K562 (cell line): ENCODE data around the gene INPP5D. TPM values are rescaled to one million over a fixed set of nuclear protein-coding genes. Genes with fewer than 3 reads are reported as not detected.

ENCODE experiments used
- CREB1 ChIP-seq, 2 experiments: sonication (generic) in 1 of 2; formaldehyde crosslinking in 1 of 2; IDR thresholded peaks; 2 replicates each; pipeline versions ENCODE4 v1.6.1 to v1.8.0; 2012 to 2022; ENCODE audit warnings: inconsistent platforms in 1 of 2, mild to moderate bottlenecking in 1 of 2, missing genetic modification reagents in 1 of 2, moderate library complexity in 1 of 2
- ELF1 ChIP-seq: fragments of 200-800 bp; sonication (Bioruptor generic); IDR thresholded peaks from 2 replicates; pipeline ENCODE4 v1.6.1; 2016; ENCODE audit warnings: missing genetic modification characterization, missing compliant biosample characterization
- FOXK1 ChIP-seq: sonication (generic); formaldehyde crosslinking; IDR thresholded peaks from 2 replicates; pipeline ENCODE4 v1.8.0; 2022; ENCODE audit warnings: missing genetic modification reagents, mild to moderate bottlenecking, borderline replicate concordance
- MTA1 ChIP-seq: fragments of 450-650 bp; IDR thresholded peaks from 2 replicates; pipeline ENCODE4 v1.6.1; 2017; ENCODE audit warnings: borderline replicate concordance
- PCBP1 ChIP-seq: fragments of 200-400 bp; formaldehyde crosslinking; IDR thresholded peaks from 2 replicates; pipeline ENCODE4 v1.6.1; 2018; ENCODE audit warnings: mild to moderate bottlenecking, low read depth, low read length; ENCODE audit not compliant: poor library complexity, severe bottlenecking
- PML ChIP-seq: IDR thresholded peaks from 2 replicates; pipeline ENCODE4 v1.6.1; 2012; ENCODE audit warnings: low read length, inconsistent platforms
- POLR2AphosphoS2 ChIP-seq: IDR thresholded peaks from 2 replicates; pipeline ENCODE4 v1.6.1; 2012; ENCODE audit warnings: low read length, improper control_type of control experiment
- YBX1 ChIP-seq: fragments of 450-650 bp; IDR thresholded peaks from 2 replicates; pipeline ENCODE4 v1.7.1; 2016; ENCODE audit warnings: mild to moderate bottlenecking
- ZC3H4 ChIP-seq: sonication (generic); formaldehyde crosslinking; IDR thresholded peaks from 2 replicates; pipeline ENCODE4 v1.9.0; 2021; ENCODE audit warnings: missing genetic modification reagents, borderline replicate concordance
- ZNF197 ChIP-seq: fragments of 200-800 bp; sonication (Bioruptor generic); IDR thresholded peaks from 2 replicates; pipeline ENCODE4 v1.6.1; 2016; ENCODE audit warnings: low read depth, missing genetic modification characterization, missing compliant biosample characterization
- ZNF57 ChIP-seq: fragments of 450-650 bp; formaldehyde crosslinking; IDR thresholded peaks from 2 replicates; pipeline ENCODE4 v1.4.0; 2020; ENCODE audit warnings: mild to moderate bottlenecking, moderate library complexity
- ZNF668 ChIP-seq: fragments of 250-450 bp; sonication (Bioruptor Pico); IDR thresholded peaks from 2 replicates; pipeline ENCODE4 v1.8.0; 2022; ENCODE audit warnings: mild to moderate bottlenecking, inconsistent platforms
- polyA plus RNA-seq, 8 experiments: library from polyadenylated mRNA; depleted of rRNA in 4 of 8; stranded (reverse) in 5 of 8; unstranded in 3 of 8; fragments of >200 nt; fragmentation: Nextera tagmentation in 2 of 8; fragmentation: Illumina TruSeq in 1 of 8; extraction: Ambion mirVana in 2 of 8; extraction: Trizol in 1 of 8; gene quantifications; 2 replicates each; pipeline versions ENCODE4 v1.2.1 to v1.2.3, GENCODE V29; 2011 to 2014; ENCODE audit warnings: inconsistent platforms in 1 of 8, missing spikeins in 1 of 8
- total RNA-seq, 7 experiments: library from RNA; depleted of rRNA in 6 of 7; stranded (reverse); fragments of >200 nt in 6 of 7; fragmentation: Illumina TruSeq in 2 of 7; extraction: Trizol in 2 of 7; gene quantifications; 2 replicates each; pipeline versions ENCODE4 v1.2.1 to v1.2.3, GENCODE V29; 2011 to 2021; ENCODE audit warnings: low replicate concordance in 1 of 7
- TF ChIP-seq, protein P1 (sequence below): fragments of 450-650 bp; IDR thresholded peaks from 2 replicates; pipeline ENCODE4 v1.6.1; 2017; ENCODE audit warnings: antibody characterized with exemption, mild to moderate bottlenecking
- TF ChIP-seq, protein P2 (sequence below), 2 experiments: IDR thresholded peaks in 1 of 2; conservative IDR thresholded peaks in 1 of 2; 2 replicates each; pipeline ENCODE4 v1.6.1; 2016; ENCODE audit warnings: low read depth in 2 of 2, mild to moderate bottlenecking in 1 of 2, missing compliant biosample characterization in 1 of 2, missing genetic modification characterization in 1 of 2, moderate library complexity in 1 of 2
- TF ChIP-seq, protein P3 (sequence below): sonication (generic); formaldehyde crosslinking; IDR thresholded peaks from 2 replicates; pipeline ENCODE4 v1.8.1; 2023; ENCODE audit warnings: mild to moderate bottlenecking, missing genetic modification reagents
- TF ChIP-seq, protein P4 (sequence below): fragments of 250-450 bp; sonication (Bioruptor Pico); IDR thresholded peaks from 2 replicates; pipeline ENCODE4 v1.8.0; 2021; ENCODE audit warnings: mild to moderate bottlenecking, moderate library complexity

Gene INPP5D
- total and polyA plus RNA-seq, 9 of the 15 experiments (the other 6 are each of a cell fraction or from before 2014, with no cell fraction given): 0.55 to 6.2 (median 2.2) TPM

DNA sequence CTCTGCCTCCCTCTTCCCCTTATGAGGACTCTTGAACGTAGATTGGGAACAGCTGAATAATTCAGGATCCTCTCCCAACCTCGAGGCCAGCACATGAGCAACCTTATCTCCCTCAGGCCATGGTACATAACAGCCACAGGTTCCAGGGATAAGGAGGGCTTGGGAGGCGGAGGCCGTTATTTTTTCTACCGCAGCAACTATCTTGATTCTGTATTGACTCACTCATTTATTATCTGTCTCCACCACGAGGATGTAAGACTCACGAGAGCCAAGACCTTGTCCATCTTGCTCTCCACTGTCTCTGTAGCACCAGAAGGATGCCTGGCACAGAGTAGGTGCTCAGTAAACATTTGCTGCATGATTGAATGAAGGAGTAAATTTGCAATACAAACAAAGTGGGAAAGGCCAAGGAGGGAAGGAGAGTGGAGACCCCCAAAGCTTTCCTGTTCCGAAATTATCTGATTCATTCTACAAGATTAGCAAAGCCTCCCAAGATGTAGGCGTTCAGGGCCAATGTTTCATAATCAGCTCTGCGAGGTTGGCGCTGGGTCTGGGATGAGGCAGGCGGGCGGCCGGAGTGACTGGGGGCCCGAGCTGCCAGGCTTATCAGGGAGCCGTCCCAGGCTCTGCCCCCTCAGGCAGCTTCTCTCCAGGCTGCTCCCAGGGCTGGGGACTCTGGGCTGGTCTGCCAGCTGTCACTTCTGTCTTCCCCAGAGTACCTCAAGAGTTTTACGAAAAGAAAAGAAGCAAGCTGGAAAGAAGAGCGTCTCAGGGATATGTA, 31.6 kb downstream of the INPP5D start (continued):
- TF ChIP-seq, protein P1, sequence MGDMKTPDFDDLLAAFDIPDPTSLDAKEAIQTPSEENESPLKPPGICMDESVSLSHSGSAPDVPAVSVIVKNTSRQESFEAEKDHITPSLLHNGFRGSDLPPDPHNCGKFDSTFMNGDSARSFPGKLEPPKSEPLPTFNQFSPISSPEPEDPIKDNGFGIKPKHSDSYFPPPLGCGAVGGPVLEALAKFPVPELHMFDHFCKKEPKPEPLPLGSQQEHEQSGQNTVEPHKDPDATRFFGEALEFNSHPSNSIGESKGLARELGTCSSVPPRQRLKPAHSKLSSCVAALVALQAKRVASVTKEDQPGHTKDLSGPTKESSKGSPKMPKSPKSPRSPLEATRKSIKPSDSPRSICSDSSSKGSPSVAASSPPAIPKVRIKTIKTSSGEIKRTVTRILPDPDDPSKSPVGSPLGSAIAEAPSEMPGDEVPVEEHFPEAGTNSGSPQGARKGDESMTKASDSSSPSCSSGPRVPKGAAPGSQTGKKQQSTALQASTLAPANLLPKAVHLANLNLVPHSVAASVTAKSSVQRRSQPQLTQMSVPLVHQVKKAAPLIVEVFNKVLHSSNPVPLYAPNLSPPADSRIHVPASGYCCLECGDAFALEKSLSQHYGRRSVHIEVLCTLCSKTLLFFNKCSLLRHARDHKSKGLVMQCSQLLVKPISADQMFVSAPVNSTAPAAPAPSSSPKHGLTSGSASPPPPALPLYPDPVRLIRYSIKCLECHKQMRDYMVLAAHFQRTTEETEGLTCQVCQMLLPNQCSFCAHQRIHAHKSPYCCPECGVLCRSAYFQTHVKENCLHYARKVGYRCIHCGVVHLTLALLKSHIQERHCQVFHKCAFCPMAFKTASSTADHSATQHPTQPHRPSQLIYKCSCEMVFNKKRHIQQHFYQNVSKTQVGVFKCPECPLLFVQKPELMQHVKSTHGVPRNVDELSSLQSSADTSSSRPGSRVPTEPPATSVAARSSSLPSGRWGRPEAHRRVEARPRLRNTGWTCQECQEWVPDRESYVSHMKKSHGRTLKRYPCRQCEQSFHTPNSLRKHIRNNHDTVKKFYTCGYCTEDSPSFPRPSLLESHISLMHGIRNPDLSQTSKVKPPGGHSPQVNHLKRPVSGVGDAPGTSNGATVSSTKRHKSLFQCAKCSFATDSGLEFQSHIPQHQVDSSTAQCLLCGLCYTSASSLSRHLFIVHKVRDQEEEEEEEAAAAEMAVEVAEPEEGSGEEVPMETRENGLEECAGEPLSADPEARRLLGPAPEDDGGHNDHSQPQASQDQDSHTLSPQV: peak; percentile 79
- TF ChIP-seq ZNF197 (CRISPR knock-in tag) (peak; percentile 89; the same call in 1 of the 2 replicates), ZC3H4 (no peak), CREB1 (IDR thresholded peaks at IDR 0.05) (0 out of 2 replicates have a peak, but pooled peaks have one; percentile 45), CREB1 (CRISPR knock-in tag; IDR thresholded peaks at IDR 0.05) (no peak), POLR2AphosphoS2 (no peak), PML (peak; percentile 98), ZNF57 (CRISPR knock-in tag) (no peak), FOXK1 (no peak), PCBP1 (no peak), YBX1 (no peak), ELF1 (tag) (no peak), MTA1 (peak; percentile 68; the same call in 1 of the 2 replicates), ZNF668 (peak; percentile 57; the same call in 1 of the 2 replicates)
- TF ChIP-seq, protein P2, sequence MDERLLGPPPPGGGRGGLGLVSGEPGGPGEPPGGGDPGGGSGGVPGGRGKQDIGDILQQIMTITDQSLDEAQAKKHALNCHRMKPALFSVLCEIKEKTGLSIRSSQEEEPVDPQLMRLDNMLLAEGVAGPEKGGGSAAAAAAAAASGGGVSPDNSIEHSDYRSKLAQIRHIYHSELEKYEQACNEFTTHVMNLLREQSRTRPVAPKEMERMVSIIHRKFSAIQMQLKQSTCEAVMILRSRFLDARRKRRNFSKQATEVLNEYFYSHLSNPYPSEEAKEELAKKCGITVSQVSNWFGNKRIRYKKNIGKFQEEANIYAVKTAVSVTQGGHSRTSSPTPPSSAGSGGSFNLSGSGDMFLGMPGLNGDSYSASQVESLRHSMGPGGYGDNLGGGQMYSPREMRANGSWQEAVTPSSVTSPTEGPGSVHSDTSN (CRISPR knock-in tag; IDR thresholded peaks at IDR 0.05; ENCODE audit: low read depth): no peak
- TF ChIP-seq, protein P2 (tag; conservative IDR thresholded peaks at IDR 0.05; ENCODE audit: low read depth): peak; percentile 60
- TF ChIP-seq, protein P3, sequence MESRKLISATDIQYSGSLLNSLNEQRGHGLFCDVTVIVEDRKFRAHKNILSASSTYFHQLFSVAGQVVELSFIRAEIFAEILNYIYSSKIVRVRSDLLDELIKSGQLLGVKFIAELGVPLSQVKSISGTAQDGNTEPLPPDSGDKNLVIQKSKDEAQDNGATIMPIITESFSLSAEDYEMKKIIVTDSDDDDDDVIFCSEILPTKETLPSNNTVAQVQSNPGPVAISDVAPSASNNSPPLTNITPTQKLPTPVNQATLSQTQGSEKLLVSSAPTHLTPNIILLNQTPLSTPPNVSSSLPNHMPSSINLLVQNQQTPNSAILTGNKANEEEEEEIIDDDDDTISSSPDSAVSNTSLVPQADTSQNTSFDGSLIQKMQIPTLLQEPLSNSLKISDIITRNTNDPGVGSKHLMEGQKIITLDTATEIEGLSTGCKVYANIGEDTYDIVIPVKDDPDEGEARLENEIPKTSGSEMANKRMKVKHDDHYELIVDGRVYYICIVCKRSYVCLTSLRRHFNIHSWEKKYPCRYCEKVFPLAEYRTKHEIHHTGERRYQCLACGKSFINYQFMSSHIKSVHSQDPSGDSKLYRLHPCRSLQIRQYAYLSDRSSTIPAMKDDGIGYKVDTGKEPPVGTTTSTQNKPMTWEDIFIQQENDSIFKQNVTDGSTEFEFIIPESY (CRISPR knock-in tag): peak; percentile 26; the same call in 1 of the 2 replicates
- TF ChIP-seq, protein P4, sequence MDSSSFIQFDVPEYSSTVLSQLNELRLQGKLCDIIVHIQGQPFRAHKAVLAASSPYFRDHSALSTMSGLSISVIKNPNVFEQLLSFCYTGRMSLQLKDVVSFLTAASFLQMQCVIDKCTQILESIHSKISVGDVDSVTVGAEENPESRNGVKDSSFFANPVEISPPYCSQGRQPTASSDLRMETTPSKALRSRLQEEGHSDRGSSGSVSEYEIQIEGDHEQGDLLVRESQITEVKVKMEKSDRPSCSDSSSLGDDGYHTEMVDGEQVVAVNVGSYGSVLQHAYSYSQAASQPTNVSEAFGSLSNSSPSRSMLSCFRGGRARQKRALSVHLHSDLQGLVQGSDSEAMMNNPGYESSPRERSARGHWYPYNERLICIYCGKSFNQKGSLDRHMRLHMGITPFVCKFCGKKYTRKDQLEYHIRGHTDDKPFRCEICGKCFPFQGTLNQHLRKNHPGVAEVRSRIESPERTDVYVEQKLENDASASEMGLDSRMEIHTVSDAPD: no peak
